Smooth muscle cell (in vitro differentiated cells): ENCODE results near the gene ZNF273. TPM values are rescaled to one million over a fixed set of nuclear protein-coding genes. Genes with fewer than 3 reads are reported as not detected.
"Not testable (repeated sequence)": the region's sequence is repeated elsewhere in the genome, so short reads cannot be mapped to it uniquely, and the experiment has no call there.

Source experiments
- DNase-seq: peaks from one replicate; lab custom pipeline; 2025; ENCODE audit not compliant: unreplicated experiment; lab: John Stamatoyannopoulos, UW
- H2AFZ ChIP-seq: fragments of 200-600 bp; sonication (generic); 2 replicates; pipeline ENCODE4 v1.6.0; 2016; ENCODE audit warnings: antibody characterized with exemption, low read depth, mild to moderate bottlenecking
- H3F3A ChIP-seq: fragments of 200-600 bp; sonication (generic); 2 replicates; pipeline ENCODE4 v1.6.0; 2017; ENCODE audit warnings: antibody characterized with exemption, low read depth
- H3K27ac ChIP-seq: fragments of 200-600 bp; sonication (generic); 2 replicates; pipeline ENCODE4 v1.5.1; 2016; ENCODE audit warnings: low read depth, mild to moderate bottlenecking
- H3K27me3 ChIP-seq: fragments of 200-600 bp; sonication (generic); 2 replicates; pipeline ENCODE4 v1.6.1; 2016; ENCODE audit warnings: low read depth, mild to moderate bottlenecking
- H3K36me3 ChIP-seq: fragments of 200-600 bp; sonication (generic); 2 replicates; pipeline ENCODE4 v1.5.1; 2016; ENCODE audit warnings: low read depth
- H3K4me1 ChIP-seq: fragments of 200-600 bp; sonication (generic); 2 replicates; pipeline ENCODE4 v1.5.1; 2016; ENCODE audit warnings: low read depth
- H3K4me2 ChIP-seq: fragments of 200-600 bp; sonication (generic); 2 replicates; pipeline ENCODE4 v1.6.0; 2016; ENCODE audit warnings: mild to moderate bottlenecking
- H3K4me3 ChIP-seq: fragments of 200-600 bp; sonication (generic); 2 replicates; pipeline ENCODE4 v1.5.1; 2016; ENCODE audit warnings: mild to moderate bottlenecking
- H3K79me2 ChIP-seq: fragments of 200-600 bp; sonication (generic); 2 replicates; pipeline ENCODE4 v1.6.0; 2016; ENCODE audit warnings: low read depth, mild to moderate bottlenecking
- H3K9ac ChIP-seq: fragments of 200-600 bp; sonication (generic); 2 replicates; pipeline ENCODE4 v1.6.0; 2016; ENCODE audit warnings: low read depth
- H3K9me3 ChIP-seq: fragments of 200-600 bp; sonication (generic); replicated peaks from 2 replicates; pipeline ENCODE4 v1.5.1; 2016; ENCODE audit warnings: low read depth
- H4K20me1 ChIP-seq: fragments of 200-600 bp; sonication (generic); 2 replicates; pipeline ENCODE4 v1.6.0; 2016; ENCODE audit warnings: low read depth
- CTCF ChIP-seq: fragments of 200-600 bp; sonication (generic); IDR thresholded peaks from 2 replicates; pipeline ENCODE4 v1.5.1; 2017; ENCODE audit warnings: borderline replicate concordance, mild to moderate bottlenecking, antibody characterized with exemption; ENCODE audit not compliant: insufficient read depth, poor library complexity, severe bottlenecking
- WGBS: methylation state at CpG from one replicate; pipeline ENCODE4 v1.1.7; 2016; ENCODE audit warnings: low lambda C conversion rate; 5-methylcytosine and 5-hydroxymethylcytosine counted together
- polyA plus RNA-seq: library from polyadenylated mRNA; unstranded; fragments of >200 nt; fragmentation: Nextera tagmentation; extraction: Ambion mirVana; gene quantifications from 2 replicates; pipeline ENCODE4 v1.2.1, GENCODE V29; 2016
- total RNA-seq: library from RNA; depleted of rRNA; stranded (reverse); fragments of >200 nt; gene quantifications from 2 replicates; pipeline ENCODE4 v1.2.3, GENCODE V29; 2014

The ZNF273 gene
- total and polyA plus RNA-seq, 2 experiments from 2014 or later = 2.0 to 4.4 TPM

- no peaks in the 10 kb centered on the region for H3K4me1 ChIP-seq
- H3K9me3 ChIP-seq = no peaks in the 10 kb centered on the region
- H2AFZ ChIP-seq = no peak overlapping the region
- H3K27me3 ChIP-seq = no peaks in the 10 kb centered on the region
- H3K9ac ChIP-seq = no peak overlapping the region
- H3K27ac ChIP-seq = no peak overlapping the region
- no peak for DNase-seq
- H3K4me2 ChIP-seq = no peak overlapping the region
- no peaks in the 10 kb centered on the region for H3F3A ChIP-seq
- no peaks in the 10 kb centered on the region for H4K20me1 ChIP-seq
- no peaks in the 10 kb centered on the region for H3K79me2 ChIP-seq
- WGBS = 88% methylated on average over 9 of the region's 9 CpGs
- no peak overlapping the region for H3K4me3 ChIP-seq
- no peak for TF ChIP-seq CTCF
- no peaks in the 10 kb centered on the region for H3K36me3 ChIP-seq
Measured at GRCh38 chr7:64863021-64863420, 40.1 kb upstream of the ZNF273 start.

GRCh38 chr7:64863530-64863929, 39.5 kb upstream of the ZNF273 start:
- H3F3A ChIP-seq, H3K27ac ChIP-seq, H3K9ac ChIP-seq, H3K79me2 ChIP-seq, H3K4me3 ChIP-seq, H3K27me3 ChIP-seq, H2AFZ ChIP-seq, H3K4me2 ChIP-seq, DNase-seq, H3K36me3 ChIP-seq, H3K9me3 ChIP-seq, H3K4me1 ChIP-seq, H4K20me1 ChIP-seq: not testable (repeated sequence)
- WGBS = 88% methylated on average over 3 of the region's 3 CpGs

GRCh38 chr7:64863969-64864368, 39.1 kb upstream of the ZNF273 start:
- no peak overlapping the region for H2AFZ ChIP-seq
- H3K4me2 ChIP-seq = no peak overlapping the region
- H3K4me3 ChIP-seq = no peak overlapping the region
- no peaks in the 10 kb centered on the region for H3K36me3 ChIP-seq
- H3K27me3 ChIP-seq = no peaks in the 10 kb centered on the region
- H3K9me3 ChIP-seq = no peaks in the 10 kb centered on the region
- no peak for TF ChIP-seq CTCF
- H3F3A ChIP-seq = no peaks in the 10 kb centered on the region
- DNase-seq = no peak
- WGBS = 80% methylated on average over 7 of the region's 7 CpGs
- H3K27ac ChIP-seq = no peak overlapping the region
- H3K4me1 ChIP-seq = no peaks in the 10 kb centered on the region
- H3K9ac ChIP-seq = no peak overlapping the region
- no peaks in the 10 kb centered on the region for H3K79me2 ChIP-seq
- no peaks in the 10 kb centered on the region for H4K20me1 ChIP-seq

- Histone ChIP-seq H3K4me3 (no peak overlapping the region), H3K27ac (no peak overlapping the region), H3K9ac (no peak overlapping the region), H3K4me1 (no peaks in the 10 kb centered on the region), H3K4me2 (no peak overlapping the region), H3K79me2 (no peaks in the 10 kb centered on the region), H4K20me1 (no peaks in the 10 kb centered on the region), H3K9me3 (no peaks in the 10 kb centered on the region), H3K27me3 (no peaks in the 10 kb centered on the region), H3K36me3 (no peaks in the 10 kb centered on the region), H3F3A (no peaks in the 10 kb centered on the region), H2AFZ (no peak overlapping the region)
- 83% methylated on average over 18 of the region's 18 CpGs for WGBS
- no peak for DNase-seq
- no peak for TF ChIP-seq CTCF
Measured at GRCh38 chr7:64867863-64868440, 35.1 kb upstream of the ZNF273 start.
